GM12874 (cell line): ENCODE data around the gene CALU.

Experiments used
- TF ChIP-seq, protein P1 (sequence below): IDR thresholded peaks from 2 replicates; pipeline ENCODE4 v1.5.1; 2011; ENCODE audit warnings: low read depth, mild to moderate bottlenecking, control low read depth, low read length, moderate library complexity; ENCODE audit not compliant: insufficient read depth

CALU gene

DNA sequence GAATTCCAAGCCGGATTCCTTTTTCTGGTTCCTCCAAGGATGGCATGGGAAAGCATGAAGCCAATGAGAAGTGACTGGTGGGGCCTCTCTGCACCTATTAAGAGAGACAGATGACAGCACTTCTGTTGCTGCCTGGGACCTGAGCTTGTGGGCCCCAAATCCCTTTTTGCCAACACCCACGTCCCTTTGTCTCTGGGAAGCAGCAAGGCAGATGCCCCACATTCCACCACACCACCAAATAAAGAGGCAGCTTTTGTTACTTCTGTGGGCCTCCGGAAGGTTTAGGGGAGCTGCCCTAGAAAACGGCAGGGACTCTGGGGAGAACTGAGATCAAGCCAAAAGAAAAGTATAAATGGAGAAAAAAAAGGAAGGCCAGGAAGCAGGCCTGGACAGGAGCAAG is 56.0 kb downstream of the CALU start:
- TF ChIP-seq, protein P1, sequence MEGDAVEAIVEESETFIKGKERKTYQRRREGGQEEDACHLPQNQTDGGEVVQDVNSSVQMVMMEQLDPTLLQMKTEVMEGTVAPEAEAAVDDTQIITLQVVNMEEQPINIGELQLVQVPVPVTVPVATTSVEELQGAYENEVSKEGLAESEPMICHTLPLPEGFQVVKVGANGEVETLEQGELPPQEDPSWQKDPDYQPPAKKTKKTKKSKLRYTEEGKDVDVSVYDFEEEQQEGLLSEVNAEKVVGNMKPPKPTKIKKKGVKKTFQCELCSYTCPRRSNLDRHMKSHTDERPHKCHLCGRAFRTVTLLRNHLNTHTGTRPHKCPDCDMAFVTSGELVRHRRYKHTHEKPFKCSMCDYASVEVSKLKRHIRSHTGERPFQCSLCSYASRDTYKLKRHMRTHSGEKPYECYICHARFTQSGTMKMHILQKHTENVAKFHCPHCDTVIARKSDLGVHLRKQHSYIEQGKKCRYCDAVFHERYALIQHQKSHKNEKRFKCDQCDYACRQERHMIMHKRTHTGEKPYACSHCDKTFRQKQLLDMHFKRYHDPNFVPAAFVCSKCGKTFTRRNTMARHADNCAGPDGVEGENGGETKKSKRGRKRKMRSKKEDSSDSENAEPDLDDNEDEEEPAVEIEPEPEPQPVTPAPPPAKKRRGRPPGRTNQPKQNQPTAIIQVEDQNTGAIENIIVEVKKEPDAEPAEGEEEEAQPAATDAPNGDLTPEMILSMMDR = no peak

DNA sequence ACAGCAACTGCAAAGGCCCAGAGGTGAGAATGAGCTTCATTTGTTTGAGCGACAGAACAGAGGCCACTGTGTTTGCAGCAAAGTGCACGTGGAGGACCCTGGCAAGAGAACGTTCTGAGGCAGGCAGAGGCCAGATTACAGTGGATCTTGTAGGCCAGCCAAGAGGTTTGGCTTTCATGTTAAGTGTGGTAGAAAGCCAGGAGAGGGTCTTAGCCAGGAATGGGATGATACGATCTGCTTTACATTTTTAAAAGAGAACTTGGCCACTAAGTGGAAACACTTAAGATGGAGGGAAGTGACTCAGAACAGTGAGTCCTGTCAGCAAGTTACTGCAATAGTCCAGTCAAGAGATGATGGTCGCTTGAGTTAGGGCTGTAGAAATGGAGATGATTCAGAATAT is 57.2 kb downstream of the CALU start:
- TF ChIP-seq, protein P1 = no peak

DNA sequence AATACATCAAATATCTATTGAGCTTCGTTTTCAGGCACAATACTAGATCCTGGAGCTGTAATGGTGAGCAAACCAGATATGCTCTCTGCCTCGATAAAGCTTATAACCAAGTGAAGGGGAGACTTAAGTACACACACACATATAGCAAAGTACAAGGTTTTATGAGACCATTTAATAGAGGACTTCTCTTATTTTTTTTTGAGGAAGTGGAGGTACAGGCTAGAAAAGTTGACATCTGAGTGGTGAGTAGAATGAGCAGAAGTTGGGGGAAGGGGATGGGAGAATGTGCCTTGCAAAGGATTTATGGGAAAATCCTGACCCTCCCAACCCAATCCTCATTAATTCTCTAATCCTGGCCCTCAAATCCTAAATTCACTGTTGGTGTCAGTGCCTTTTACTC is 60.3 kb downstream of the CALU start:
- TF ChIP-seq, protein P1 = no peak

DNA sequence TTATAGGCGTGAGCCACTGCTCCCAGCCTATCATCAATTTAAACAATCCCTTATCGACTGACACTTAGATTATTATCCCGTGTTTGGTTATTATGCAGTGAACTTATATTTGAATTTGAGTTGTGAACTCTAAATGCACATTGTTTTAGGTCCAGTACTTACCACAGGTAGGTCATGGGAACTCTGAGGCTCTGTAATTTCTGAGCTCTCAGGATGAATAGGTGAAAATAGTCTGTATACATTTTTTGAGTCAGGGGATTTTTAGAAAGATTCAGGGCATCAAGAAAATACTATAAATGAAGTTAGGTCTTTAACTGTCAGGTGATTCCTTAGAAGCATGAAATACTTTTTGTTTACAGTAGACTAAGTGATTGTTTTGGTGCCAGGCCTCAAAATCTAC is 61.4 kb downstream of the CALU start:
- TF ChIP-seq, protein P1 = no peak

DNA sequence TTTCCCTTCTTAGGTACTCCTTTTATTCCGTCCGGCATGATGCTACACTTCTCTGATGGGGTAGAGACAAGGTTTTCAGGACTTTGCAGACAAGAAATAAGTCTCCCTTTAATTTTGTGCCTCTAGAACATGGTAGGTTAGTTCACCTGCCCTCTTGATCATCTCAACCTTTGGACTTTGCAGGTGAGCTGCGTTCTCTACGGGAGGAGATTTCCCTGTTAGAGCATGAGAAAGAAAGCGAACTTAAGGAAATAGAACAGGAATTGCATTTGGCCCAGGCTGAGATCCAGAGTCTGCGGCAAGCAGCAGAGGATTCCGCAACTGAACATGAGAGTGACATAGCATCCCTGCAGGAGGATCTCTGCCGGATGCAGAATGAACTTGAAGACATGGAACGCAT is 61.8 kb downstream of the CALU start:
- TF ChIP-seq, protein P1 = no peak

DNA sequence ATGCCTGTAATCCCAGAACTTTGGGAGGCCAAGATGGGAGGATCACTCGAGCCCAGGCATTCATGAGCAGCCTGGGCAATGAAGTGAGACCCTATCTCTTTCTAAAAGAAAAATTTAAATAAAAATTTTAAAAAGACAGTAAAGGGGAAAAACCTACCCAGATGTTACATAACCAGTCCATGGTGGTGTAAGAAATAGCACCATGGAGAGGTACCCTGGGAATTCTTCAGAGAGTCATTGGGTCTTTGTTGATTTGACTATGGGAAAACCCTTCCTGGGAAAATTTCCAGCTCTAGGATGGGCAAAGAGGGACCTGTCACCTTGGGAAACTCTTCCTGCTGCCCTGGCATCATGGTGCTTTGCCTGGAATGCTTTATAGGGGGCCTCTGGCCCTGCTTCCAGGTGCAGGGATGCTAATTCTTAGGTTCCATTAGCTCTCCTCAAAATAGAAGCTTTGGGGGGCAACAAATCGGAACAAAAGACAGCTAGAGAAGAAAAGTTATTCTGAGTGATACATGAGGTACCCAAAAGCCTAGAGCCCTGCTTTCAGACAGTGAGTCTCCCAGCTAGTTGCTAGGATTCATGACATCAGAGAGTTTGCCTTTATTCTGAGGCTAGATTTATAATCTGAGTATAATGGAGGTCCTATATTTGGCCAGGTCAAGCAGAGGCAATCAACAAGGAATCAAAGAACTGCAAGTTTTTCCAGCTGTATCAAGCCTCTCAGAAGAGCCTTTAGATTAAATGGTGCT is 62.7 kb downstream of the CALU start:
- TF ChIP-seq, protein P1 = no peak

DNA sequence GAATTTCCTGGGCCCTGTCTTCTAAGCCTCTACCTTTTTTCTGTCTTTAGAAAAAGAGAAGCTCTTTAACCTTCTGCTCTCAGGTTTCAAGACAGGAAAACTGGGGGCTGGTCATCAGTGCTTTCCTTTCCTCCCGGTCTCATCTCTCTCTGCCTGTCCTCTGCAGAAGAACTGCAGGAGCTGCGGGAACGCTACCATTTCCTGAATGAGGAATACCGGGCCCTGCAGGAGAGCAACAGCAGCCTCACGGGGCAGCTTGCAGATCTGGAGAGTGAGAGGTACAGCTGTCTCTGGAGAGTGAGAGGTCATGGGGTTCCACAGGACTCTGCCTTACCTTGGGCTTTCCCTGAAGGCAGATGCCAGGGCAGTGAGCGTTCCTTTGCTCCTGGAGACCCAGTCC is 65.3 kb downstream of the CALU start:
- TF ChIP-seq, protein P1 = no peak
